ENCODE data around the gene DYNLT4.

The DYNLT4 gene, protein sequence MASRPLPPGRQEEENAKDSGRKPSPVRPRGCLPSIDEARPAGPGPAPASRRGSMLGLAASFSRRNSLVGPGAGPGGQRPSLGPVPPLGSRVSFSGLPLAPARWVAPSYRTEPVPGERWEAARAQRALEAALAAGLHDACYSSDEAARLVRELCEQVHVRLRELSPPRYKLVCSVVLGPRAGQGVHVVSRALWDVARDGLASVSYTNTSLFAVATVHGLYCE

GRCh38 chr1:44806704-44807363 lies at the start of gene DYNLT4:
TSS of gene DYNLT4 (minus strand) at chr1:44807351. CDS start at chr1:44806668, 683 bp downstream.
- TF ChIP-seq CTCF (IDR thresholded peaks at IDR 0.05; ENCODE audit: low read depth, low read length) = no peak
- peak within 1 kb of the TSS; percentile 43 for H3K4me3 ChIP-seq (ENCODE audit: low read depth, low read length)

GRCh38 chr1:44855742-44856141 lies 48.6 kb upstream of the DYNLT4 start:
- H3K4me3 ChIP-seq (ENCODE audit: low read depth, low read length) = no peak overlapping the region
- no peak for TF ChIP-seq CTCF (IDR thresholded peaks at IDR 0.05; ENCODE audit: low read depth, low read length)

DNA sequence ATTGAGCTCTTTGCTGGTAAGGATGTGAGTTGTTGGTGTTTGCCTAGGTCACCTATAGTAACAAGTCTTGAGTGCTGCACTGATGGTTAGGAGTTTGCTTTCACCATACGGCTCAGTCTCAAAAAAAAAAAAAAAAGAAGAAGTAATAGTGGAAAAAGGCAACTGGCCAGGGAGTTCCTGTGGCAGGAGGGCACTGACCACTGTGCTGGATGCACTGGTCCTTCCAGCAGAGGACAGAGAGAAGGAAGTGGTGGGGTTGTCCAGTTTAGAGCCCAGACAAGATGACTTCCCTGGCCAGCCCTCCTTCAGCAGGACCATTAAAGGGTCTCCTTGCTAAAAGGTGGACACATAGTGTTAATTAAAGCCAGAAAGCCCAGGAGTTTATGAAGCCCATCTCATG lies 47.8 kb upstream of the DYNLT4 start:
- no peak for TF ChIP-seq CTCF (IDR thresholded peaks at IDR 0.05; ENCODE audit: low read depth, low read length)

DNA sequence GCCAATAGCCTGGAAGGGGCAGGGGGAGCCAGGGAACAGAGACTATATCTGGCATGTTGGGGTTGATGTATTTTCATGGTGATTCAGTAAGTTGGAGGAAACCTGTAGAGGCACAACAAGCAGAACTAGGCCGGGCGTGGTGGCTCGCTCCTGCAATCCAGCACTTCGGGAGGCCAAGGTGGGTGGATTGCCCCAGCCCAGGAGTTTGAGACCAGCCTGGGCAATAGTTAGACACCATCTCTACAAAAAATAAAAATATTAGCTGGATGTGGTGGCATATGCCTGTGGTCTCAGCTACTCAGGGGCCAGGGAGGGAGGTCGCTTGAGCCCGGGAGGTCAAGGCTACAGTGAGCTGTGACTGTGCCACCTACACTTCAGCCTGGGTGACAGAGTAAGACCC lies 46.0 kb upstream of the DYNLT4 start:
- H3K4me3 ChIP-seq (ENCODE audit: low read depth, low read length) = no peak overlapping the region
- no peak for TF ChIP-seq CTCF (IDR thresholded peaks at IDR 0.05; ENCODE audit: low read depth, low read length)

More for the DNA sequence above, 47.8 kb upstream of the DYNLT4 start:
- H3K4me3 ChIP-seq (ENCODE audit: low read depth, low read length) = no peak overlapping the region

DNA sequence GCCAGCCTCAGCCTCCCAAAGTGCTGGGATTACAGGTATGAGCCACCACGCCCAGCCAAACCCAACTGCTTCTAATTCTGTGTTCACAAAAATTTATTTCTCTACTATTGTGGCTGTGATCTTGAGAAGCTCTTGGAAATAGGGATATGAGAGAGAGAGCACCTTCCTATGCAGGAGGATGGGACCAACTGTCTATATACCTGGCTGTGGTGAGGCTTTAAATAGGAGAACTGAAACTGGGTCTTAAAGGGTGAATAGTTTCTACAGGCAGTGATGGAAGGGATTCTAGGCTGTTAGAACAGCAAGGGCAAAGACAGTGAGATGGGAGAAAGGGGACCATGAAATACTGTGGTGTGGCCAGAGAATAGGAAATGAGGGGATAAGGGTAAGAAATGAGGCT lies 44.2 kb upstream of the DYNLT4 start:
- H3K4me3 ChIP-seq (ENCODE audit: low read depth, low read length) = no peak overlapping the region
- TF ChIP-seq CTCF (IDR thresholded peaks at IDR 0.05; ENCODE audit: low read depth, low read length) = no peak

DNA sequence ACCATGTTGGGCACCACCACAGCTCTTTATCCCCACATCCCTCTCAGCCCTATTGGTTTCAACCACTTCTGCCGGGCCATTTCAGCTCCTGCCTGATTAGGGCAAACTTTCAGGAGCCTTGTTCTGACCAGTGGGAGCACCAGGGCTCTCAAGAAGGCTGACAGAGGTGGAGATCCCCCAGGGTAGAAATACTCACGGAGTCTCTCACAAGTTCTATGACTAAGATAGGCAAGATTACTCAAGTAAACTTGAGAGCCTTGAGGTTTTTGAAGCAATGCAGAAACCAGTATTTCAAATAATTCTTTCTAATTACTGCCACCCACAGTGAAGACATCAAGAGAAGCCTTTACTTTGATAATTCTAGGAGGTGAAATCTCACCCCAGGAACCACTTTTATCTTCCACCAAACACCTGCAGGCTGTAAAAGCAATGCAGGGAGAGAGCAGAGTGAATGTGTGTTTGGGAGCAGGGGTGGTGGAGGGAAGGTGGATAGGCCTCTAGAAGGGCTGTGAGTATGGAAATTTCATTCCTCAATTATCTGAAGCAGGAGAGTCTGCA lies 42.5 kb upstream of the DYNLT4 start:
- H3K4me3 ChIP-seq (ENCODE audit: low read depth, low read length) = no peak overlapping the region
- TF ChIP-seq CTCF (IDR thresholded peaks at IDR 0.05; ENCODE audit: low read depth, low read length) = no peak
